HEK293 (cell line): ENCODE data around the gene BLOC1S5.

Source experiments
- BCL6B ChIP-seq: fragments of 450-650 bp; formaldehyde crosslinking; IDR thresholded peaks from 2 replicates; pipeline ENCODE4 v1.5.1; 2017; ENCODE audit warnings: missing biosample characterization, missing genetic modification characterization
- GLI2 ChIP-seq: fragments of 450-650 bp; formaldehyde crosslinking; IDR thresholded peaks from 2 replicates; pipeline ENCODE4; 2017; ENCODE audit warnings: missing biosample characterization, missing genetic modification characterization, low read depth, borderline replicate concordance
- HOXD13 ChIP-seq: sonication (generic); formaldehyde crosslinking; IDR thresholded peaks from 2 replicates; pipeline ENCODE4 v1.8.0; 2022; ENCODE audit warnings: missing genetic modification reagents, borderline replicate concordance
- PRDM10 ChIP-seq: fragments of 450-650 bp; formaldehyde crosslinking; IDR thresholded peaks from 2 replicates; pipeline ENCODE4 v1.5.1; 2016; ENCODE audit warnings: missing biosample characterization, missing genetic modification characterization
- PRDM4 ChIP-seq: fragments of 450-650 bp; formaldehyde crosslinking; IDR thresholded peaks from 2 replicates; pipeline ENCODE4 v1.5.1; 2017; ENCODE audit warnings: missing biosample characterization, missing genetic modification characterization
- YY2 ChIP-seq: fragments of 450-650 bp; formaldehyde crosslinking; IDR thresholded peaks from 2 replicates; pipeline ENCODE4 v1.5.1; 2016; ENCODE audit warnings: missing biosample characterization, missing genetic modification characterization
- ZNF112 ChIP-seq: fragments of 450-650 bp; formaldehyde crosslinking; IDR thresholded peaks from 2 replicates; pipeline ENCODE4 v1.5.0; 2017; ENCODE audit warnings: missing biosample characterization, missing genetic modification characterization
- ZNF138 ChIP-seq: fragments of 450-650 bp; formaldehyde crosslinking; IDR thresholded peaks from 2 replicates; pipeline ENCODE4 v1.5.1; 2016; ENCODE audit warnings: missing biosample characterization, missing genetic modification characterization, borderline replicate concordance
- ZNF16 ChIP-seq: fragments of 450-650 bp; formaldehyde crosslinking; IDR thresholded peaks from 2 replicates; pipeline ENCODE4 v1.5.1; 2016; ENCODE audit warnings: low read depth, missing biosample characterization, missing genetic modification characterization
- ZNF223 ChIP-seq: fragments of 450-650 bp; formaldehyde crosslinking; IDR thresholded peaks from 2 replicates; pipeline ENCODE4 v1.5.1; 2016; ENCODE audit warnings: missing biosample characterization, missing genetic modification characterization
- ZNF324 ChIP-seq: fragments of 450-650 bp; formaldehyde crosslinking; IDR thresholded peaks from 2 replicates; pipeline ENCODE4 v1.5.1; 2016; ENCODE audit warnings: missing biosample characterization, missing genetic modification characterization
- ZNF341 ChIP-seq: fragments of 450-650 bp; formaldehyde crosslinking; IDR thresholded peaks from 2 replicates; pipeline ENCODE4; 2016; ENCODE audit warnings: low read depth, missing biosample characterization, missing genetic modification characterization
- ZNF366 ChIP-seq: fragments of 450-650 bp; formaldehyde crosslinking; conservative IDR thresholded peaks from 2 replicates; pipeline ENCODE4 v1.5.1; 2016; ENCODE audit warnings: missing biosample characterization, missing genetic modification characterization
- ZNF37A ChIP-seq: fragments of 450-650 bp; IDR thresholded peaks from 2 replicates; pipeline ENCODE4 v1.5.1; 2018; ENCODE audit warnings: missing biosample characterization, missing genetic modification characterization
- ZNF398 ChIP-seq: fragments of 450-650 bp; formaldehyde crosslinking; IDR thresholded peaks from 2 replicates; pipeline ENCODE4 v1.5.1; 2017; ENCODE audit warnings: missing biosample characterization, missing genetic modification characterization
- ZNF488 ChIP-seq: fragments of 450-650 bp; formaldehyde crosslinking; IDR thresholded peaks from 2 replicates; pipeline ENCODE4 v1.5.1; 2016; ENCODE audit warnings: missing biosample characterization, missing genetic modification characterization
- ZNF513 ChIP-seq: fragments of 450-650 bp; IDR thresholded peaks from 2 replicates; pipeline ENCODE4 v1.5.1; 2018; ENCODE audit warnings: missing biosample characterization, missing genetic modification characterization
- ZNF560 ChIP-seq: fragments of 450-650 bp; formaldehyde crosslinking; IDR thresholded peaks from 2 replicates; pipeline ENCODE4 v1.5.1; 2017; ENCODE audit warnings: missing biosample characterization, missing genetic modification characterization, borderline replicate concordance
- ZNF585B ChIP-seq: fragments of 450-650 bp; formaldehyde crosslinking; IDR thresholded peaks from 2 replicates; pipeline ENCODE4 v1.5.1; 2016; ENCODE audit warnings: missing biosample characterization, missing genetic modification characterization
- ZNF596 ChIP-seq: fragments of 450-650 bp; IDR thresholded peaks from 2 replicates; pipeline ENCODE4 v1.5.0; 2018; ENCODE audit warnings: missing biosample characterization, mild to moderate bottlenecking, missing genetic modification characterization, moderate library complexity
- ZNF623 ChIP-seq: fragments of 450-650 bp; formaldehyde crosslinking; IDR thresholded peaks from 2 replicates; pipeline ENCODE4 v1.5.1; 2016; ENCODE audit warnings: missing biosample characterization, missing genetic modification characterization
- ZNF629 ChIP-seq: fragments of 450-650 bp; formaldehyde crosslinking; IDR thresholded peaks from 2 replicates; pipeline ENCODE4 v1.5.1; 2017; ENCODE audit warnings: missing biosample characterization, missing genetic modification characterization
- ZNF658 ChIP-seq: fragments of 450-650 bp; formaldehyde crosslinking; IDR thresholded peaks from 2 replicates; pipeline ENCODE4; 2016; ENCODE audit warnings: missing biosample characterization, missing genetic modification characterization
- ZNF76 ChIP-seq: fragments of 450-650 bp; formaldehyde crosslinking; IDR thresholded peaks from 2 replicates; pipeline ENCODE4; 2016; ENCODE audit warnings: low read depth, missing biosample characterization, missing genetic modification characterization, borderline replicate concordance
- ZNF830 ChIP-seq: fragments of 450-650 bp; IDR thresholded peaks from 2 replicates; pipeline ENCODE4 v1.5.0; 2018; ENCODE audit warnings: missing biosample characterization, missing genetic modification characterization, low read depth, mild to moderate bottlenecking, moderate library complexity
- ZSCAN18 ChIP-seq: fragments of 450-650 bp; formaldehyde crosslinking; IDR thresholded peaks from 2 replicates; pipeline ENCODE4 v1.5.1; 2016; ENCODE audit warnings: missing biosample characterization, missing genetic modification characterization

The BLOC1S5 gene

GRCh38 chr6:8082954-8083858 lies 19.0 kb upstream of the BLOC1S5 start (continued):
- no peak for TF ChIP-seq PRDM10 (tag by site-specific recombination)
- TF ChIP-seq ZNF16 (tag by site-specific recombination): no peak
- TF ChIP-seq GLI2 (tag by site-specific recombination): peak; percentile 65
- TF ChIP-seq ZNF830 (tag by site-specific recombination): no peak
- no peak for TF ChIP-seq ZNF585B (tag by site-specific recombination)
- TF ChIP-seq HOXD13: no peak
- no peak for TF ChIP-seq YY2 (tag by site-specific recombination)
- no peak for TF ChIP-seq ZNF37A (tag by site-specific recombination)
- no peak for TF ChIP-seq ZNF341 (tag by site-specific recombination)
- no peak for TF ChIP-seq ZNF112 (tag by site-specific recombination)
- TF ChIP-seq ZNF560 (tag by site-specific recombination): no peak
- TF ChIP-seq PRDM4 (tag by site-specific recombination): 0 out of 2 replicates have a peak, but pooled peaks have one; percentile 20
- peak; percentile 68 for TF ChIP-seq BCL6B
- TF ChIP-seq ZNF623 (tag by site-specific recombination): no peak
- TF ChIP-seq ZSCAN18 (tag by site-specific recombination): no peak
- no peak for TF ChIP-seq ZNF76 (tag by site-specific recombination)
- no peak for TF ChIP-seq ZNF324 (tag by site-specific recombination)
- TF ChIP-seq ZNF513 (tag by site-specific recombination): no peak
- no peak for TF ChIP-seq ZNF138 (tag by site-specific recombination)
- peak; percentile 88 for TF ChIP-seq ZNF629 (tag by site-specific recombination)
- TF ChIP-seq ZNF398 (tag by site-specific recombination): peak; percentile 8; the same call in 1 of the 2 replicates
- TF ChIP-seq ZNF488 (tag by site-specific recombination): no peak
- TF ChIP-seq ZNF366 (tag by site-specific recombination): peak; percentile 75
- no peak for TF ChIP-seq ZNF596
- TF ChIP-seq ZNF223 (tag by site-specific recombination): no peak
- TF ChIP-seq ZNF658 (tag by site-specific recombination): no peak
